Measurements from ENCODE around the gene ACAD8. TPM values are rescaled to one million over a fixed set of nuclear protein-coding genes. Genes with fewer than 3 reads are reported as not detected.

The ACAD8 gene
- total RNA-seq, 6 donors from 2014 or later: 27.7 to 64.4 (median 36.9) TPM

DNA sequence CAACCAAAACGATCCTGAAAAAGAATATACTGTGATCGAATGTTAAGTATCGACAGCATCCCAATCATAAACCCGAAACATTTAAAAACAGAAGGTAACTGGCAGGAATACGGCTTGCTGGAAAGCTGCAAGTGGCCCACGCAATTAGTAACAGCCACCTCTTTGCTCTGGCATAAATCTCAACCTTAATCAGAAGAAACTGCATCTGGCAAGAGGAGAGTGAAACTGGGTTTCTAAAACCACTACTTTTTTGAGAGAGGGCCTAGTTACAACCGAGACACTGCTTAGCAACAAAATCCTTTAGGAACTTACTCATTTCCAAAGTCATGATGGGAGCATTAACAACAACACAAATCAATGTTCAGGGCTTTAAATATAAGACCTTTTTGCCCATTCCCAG is 37.5 kb upstream of the ACAD8 start:
- no peak for ATAC-seq (ENCODE audit: low FRiP score in 2 of 2)
- WGBS, 2 donors: 91 to 92% methylated on average over 7 of the region's 7 CpGs

DNA sequence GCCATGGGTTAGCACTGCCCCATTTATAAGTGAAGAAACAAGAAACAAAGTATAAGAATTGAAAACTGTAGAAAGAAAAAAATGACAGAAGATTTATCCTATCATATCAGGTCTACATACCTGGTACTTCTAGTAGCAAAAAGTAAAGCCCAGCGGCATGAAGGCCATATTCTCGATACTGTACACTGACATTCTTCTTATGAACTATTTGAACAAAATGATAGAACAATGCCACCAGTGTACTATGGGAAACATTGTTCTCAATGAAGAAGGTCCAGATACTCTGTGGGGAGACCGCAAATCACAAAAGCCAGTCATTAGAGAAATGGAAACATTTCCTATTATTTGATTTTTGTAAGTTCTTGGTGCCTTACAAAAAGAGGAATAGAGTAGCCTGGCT is 36.6 kb upstream of the ACAD8 start:
- no peaks in the 10 kb centered on the region for H3K27me3 ChIP-seq
- no peaks in the 10 kb centered on the region for H3K4me1 ChIP-seq
- TF ChIP-seq POLR2AphosphoS5 (IDR thresholded peaks at IDR 0.05): no peak
- TF ChIP-seq EP300 (IDR thresholded peaks at IDR 0.05): no peak
- no peak for TF ChIP-seq POLR2A (IDR thresholded peaks at IDR 0.05)
- TF ChIP-seq, protein P1, sequence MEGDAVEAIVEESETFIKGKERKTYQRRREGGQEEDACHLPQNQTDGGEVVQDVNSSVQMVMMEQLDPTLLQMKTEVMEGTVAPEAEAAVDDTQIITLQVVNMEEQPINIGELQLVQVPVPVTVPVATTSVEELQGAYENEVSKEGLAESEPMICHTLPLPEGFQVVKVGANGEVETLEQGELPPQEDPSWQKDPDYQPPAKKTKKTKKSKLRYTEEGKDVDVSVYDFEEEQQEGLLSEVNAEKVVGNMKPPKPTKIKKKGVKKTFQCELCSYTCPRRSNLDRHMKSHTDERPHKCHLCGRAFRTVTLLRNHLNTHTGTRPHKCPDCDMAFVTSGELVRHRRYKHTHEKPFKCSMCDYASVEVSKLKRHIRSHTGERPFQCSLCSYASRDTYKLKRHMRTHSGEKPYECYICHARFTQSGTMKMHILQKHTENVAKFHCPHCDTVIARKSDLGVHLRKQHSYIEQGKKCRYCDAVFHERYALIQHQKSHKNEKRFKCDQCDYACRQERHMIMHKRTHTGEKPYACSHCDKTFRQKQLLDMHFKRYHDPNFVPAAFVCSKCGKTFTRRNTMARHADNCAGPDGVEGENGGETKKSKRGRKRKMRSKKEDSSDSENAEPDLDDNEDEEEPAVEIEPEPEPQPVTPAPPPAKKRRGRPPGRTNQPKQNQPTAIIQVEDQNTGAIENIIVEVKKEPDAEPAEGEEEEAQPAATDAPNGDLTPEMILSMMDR (IDR thresholded peaks at IDR 0.05): no peak
- no peak overlapping the region for H3K27ac ChIP-seq
- ATAC-seq (ENCODE audit: low FRiP score in 2 of 2) (no peak), DNase-seq (no peak)
- no peaks in the 10 kb centered on the region for H3K9me3 ChIP-seq
- peaks cover 0 to 34% (median 11%) of the 10 kb centered on the region in 4 donors for H3K36me3 ChIP-seq
- 97 to 98% methylated on average over 3 of the region's 3 CpGs for WGBS, 2 donors
- no peak overlapping the region for H3K4me3 ChIP-seq

More for the DNA sequence above, 37.5 kb upstream of the ACAD8 start:
- Histone ChIP-seq H3K9me3 (no peaks in the 10 kb centered on the region), H3K4me1 (no peaks in the 10 kb centered on the region), H3K27ac (no peak overlapping the region), H3K4me3 (no peak overlapping the region), H3K36me3 (peaks cover 0 to 38% (median 11%) of the 10 kb centered on the region in 4 donors), H3K27me3 (no peaks in the 10 kb centered on the region)
- TF ChIP-seq, protein P1 (IDR thresholded peaks at IDR 0.05): no peak
- no peak for TF ChIP-seq POLR2AphosphoS5 (IDR thresholded peaks at IDR 0.05)
- DNase-seq: no peak

DNA sequence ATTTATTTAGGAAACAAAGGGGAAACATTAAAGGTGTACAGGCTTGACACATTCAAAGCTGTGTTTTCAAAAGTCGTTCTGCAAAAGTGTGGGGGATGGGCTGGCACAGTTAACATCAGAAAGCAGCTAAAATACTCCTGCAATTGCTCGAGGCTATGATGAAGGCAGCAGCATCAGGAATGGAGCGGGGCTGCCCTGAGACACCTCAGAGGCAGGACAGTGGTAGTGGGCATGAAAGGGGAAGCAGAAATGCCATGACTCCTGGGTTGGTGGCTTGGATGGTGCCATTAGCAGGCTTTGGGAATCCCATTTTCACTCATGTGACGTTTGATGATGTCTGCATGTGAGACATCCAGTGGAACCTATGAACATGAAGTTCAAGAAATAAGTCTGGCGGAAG is 30.2 kb upstream of the ACAD8 start:
- DNase-seq (no peak), ATAC-seq (ENCODE audit: low FRiP score in 2 of 2) (no peak)
- Histone ChIP-seq H3K9me3 (no peaks in the 10 kb centered on the region), H3K4me1 (peaks cover 22 to 43% (median 27%) of the 10 kb centered on the region in 4 donors), H3K4me3 (peak overlapping the region; percentile 85 to 96 (median 93)), H3K27me3 (no peaks in the 10 kb centered on the region), H3K36me3 (peaks cover 0 to 19% (median 8%) of the 10 kb centered on the region in 4 donors), H3K27ac (peak overlapping the region in 1 of 4 donors; percentile 89)
- TF ChIP-seq, protein P1 (IDR thresholded peaks at IDR 0.05): no peak
- no peak for TF ChIP-seq EP300 (IDR thresholded peaks at IDR 0.05)
- no peak for TF ChIP-seq POLR2A (IDR thresholded peaks at IDR 0.05)
- TF ChIP-seq POLR2AphosphoS5 (IDR thresholded peaks at IDR 0.05): no peak
- 11 to 13% methylated on average over 5 of the region's 5 CpGs for WGBS, 2 donors

DNA sequence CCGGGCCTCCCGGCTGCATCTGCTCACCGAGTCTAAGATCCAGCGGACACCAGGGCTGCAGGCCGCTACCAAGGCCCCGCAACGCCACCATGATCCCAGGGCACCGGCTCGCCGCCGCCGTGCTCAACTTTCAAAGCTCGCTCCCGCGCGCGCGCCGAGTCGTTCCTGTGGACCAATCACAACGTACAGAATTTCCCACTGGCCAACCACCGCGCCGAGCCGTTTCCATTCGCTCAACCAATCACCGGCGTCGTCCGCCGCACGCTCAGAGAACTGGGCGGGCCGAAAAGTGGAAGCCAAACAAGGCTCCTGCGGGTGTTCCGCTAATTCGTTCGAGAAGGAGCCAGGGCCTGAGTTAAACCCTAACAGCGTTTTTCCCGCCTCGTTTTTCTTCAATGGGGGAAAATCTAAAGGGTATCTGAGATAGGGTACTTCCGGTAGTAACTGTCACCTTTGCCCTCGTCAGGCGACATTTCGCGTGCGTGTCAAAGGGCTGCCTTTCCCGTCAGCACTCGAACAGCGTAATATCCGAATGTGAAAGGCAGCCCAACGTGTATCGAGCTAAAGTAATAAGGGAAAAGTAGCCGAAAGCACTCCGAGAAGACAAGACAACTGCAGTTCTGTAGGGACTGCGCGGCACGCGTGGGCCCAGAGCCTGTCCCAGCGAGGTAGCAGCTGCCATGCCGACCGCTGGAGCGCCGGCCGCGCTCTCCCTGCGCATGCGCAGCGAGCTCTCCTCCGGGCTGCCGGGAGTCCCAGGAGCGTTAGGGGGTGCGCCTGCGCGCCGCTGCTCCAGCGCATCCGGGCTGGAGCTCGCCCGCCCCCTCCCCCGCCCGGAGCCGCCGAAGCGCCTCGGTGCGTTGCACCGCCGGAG is 29.3 kb upstream of the ACAD8 start, which contains the start of the genes NCAPD3 and VPS26B:
TSS of gene NCAPD3 (minus strand) at position 132 of the 874 bp plus-strand sequence. CDS start at position 91, 41 bp downstream.
TSS of gene VPS26B (plus strand) at position 836 of the 874 bp plus-strand sequence. CDS start 452 bp downstream, outside the sequence.
- H3K4me1 ChIP-seq: peaks cover 23 to 47% (median 30%) of the 10 kb centered on the region in 4 donors
- H3K4me3 ChIP-seq: peak within 1 kb of the TSS; percentile 85 to 96 (median 93)
- peak within 1 kb of the TSS; percentile 89 to 92 (median 92) for H3K27ac ChIP-seq
- TF ChIP-seq POLR2AphosphoS5 (IDR thresholded peaks at IDR 0.05) (peak; percentile 98 to 99), POLR2A (IDR thresholded peaks at IDR 0.05) (peak; percentile 90 to 100 (median 98)), EP300 (IDR thresholded peaks at IDR 0.05) (peak in 1 of 4 donors; percentile 33)
- TF ChIP-seq, protein P1 (IDR thresholded peaks at IDR 0.05): peak in 2 of 6 experiments; percentile 34 to 40
- DNase-seq (peak; percentile 96 to 99), ATAC-seq (ENCODE audit: low FRiP score in 2 of 2) (peak; percentile 97)
- peaks cover 0 to 15% (median 4%) of the 10 kb centered on the region in 4 donors for H3K36me3 ChIP-seq
- no peaks in the 10 kb centered on the region for H3K27me3 ChIP-seq
- H3K9me3 ChIP-seq: no peaks in the 10 kb centered on the region
- WGBS, 2 donors: 0 to 1% methylated on average over 28 to 61 of the region's 89 CpGs

Data from upper lobe of left lung (tissue), 6 donors.